ENCODE results near the gene ZBTB44.
"Not testable (repeated sequence)": the region's sequence is repeated elsewhere in the genome, so short reads cannot be mapped to it uniquely, and the experiment has no call there.

ZBTB44 gene

GRCh38 chr11:130249929-130250328 is 64.8 kb downstream of the ZBTB44 start:
- not testable (repeated sequence) for DNase-seq (ENCODE audit: low read depth)

GRCh38 chr11:130249371-130249770 is 65.3 kb downstream of the ZBTB44 start:
- DNase-seq (ENCODE audit: low read depth), result no peak

GRCh38 chr11:130247319-130247718 is 67.4 kb downstream of the ZBTB44 start:
- no peak for DNase-seq (ENCODE audit: low read depth)

- no peak for DNase-seq (ENCODE audit: low read depth)
Observed at GRCh38 chr11:130246738-130247137, 68.0 kb downstream of the ZBTB44 start.

- DNase-seq (ENCODE audit: low read depth), result no peak
Observed at GRCh38 chr11:130246270-130246669, 68.4 kb downstream of the ZBTB44 start.

- DNase-seq (ENCODE audit: low read depth), result not testable (repeated sequence)
Observed at GRCh38 chr11:130245375-130245774, 69.3 kb downstream of the ZBTB44 start.

GRCh38 chr11:130244848-130245247 is 69.9 kb downstream of the ZBTB44 start:
- DNase-seq (ENCODE audit: low read depth), result no peak

- DNase-seq (ENCODE audit: low read depth), result no peak
Observed at GRCh38 chr11:130243816-130244215, 70.9 kb downstream of the ZBTB44 start.

- no peak for DNase-seq (ENCODE audit: low read depth)
Observed at GRCh38 chr11:130241713-130242112, 73.0 kb downstream of the ZBTB44 start.

- no peak for DNase-seq (ENCODE audit: low read depth)
Observed at GRCh38 chr11:130237282-130238006, 77.3 kb downstream of the ZBTB44 start.

- no peak for DNase-seq (ENCODE audit: low read depth)
Observed at GRCh38 chr11:130234315-130234714, 80.4 kb downstream of the ZBTB44 start.

- not testable (repeated sequence) for DNase-seq (ENCODE audit: low read depth)
Observed at GRCh38 chr11:130233888-130234287, 80.8 kb downstream of the ZBTB44 start.

- not testable (repeated sequence) for DNase-seq (ENCODE audit: low read depth)
Observed at GRCh38 chr11:130233486-130233885, 81.2 kb downstream of the ZBTB44 start.

GRCh38 chr11:130227373-130227772 is 87.3 kb downstream of the ZBTB44 start:
- DNase-seq (ENCODE audit: low read depth), result no peak

GRCh38 chr11:130223291-130223971 is 91.3 kb downstream of the ZBTB44 start:
- no peak for DNase-seq (ENCODE audit: low read depth)

- no peak for DNase-seq (ENCODE audit: low read depth)
Observed at GRCh38 chr11:130220311-130221035, 94.2 kb downstream of the ZBTB44 start.

GRCh38 chr11:130219148-130219547 is 95.6 kb downstream of the ZBTB44 start:
- no peak for DNase-seq (ENCODE audit: low read depth)

- DNase-seq (ENCODE audit: low read depth), result no peak
Observed at GRCh38 chr11:130218501-130219070, 96.1 kb downstream of the ZBTB44 start.

GRCh38 chr11:130217133-130218031 is 97.3 kb downstream of the ZBTB44 start:
- no peak for DNase-seq (ENCODE audit: low read depth)

- DNase-seq (ENCODE audit: low read depth), result no peak
Observed at GRCh38 chr11:130216591-130217132, 98.1 kb downstream of the ZBTB44 start.

- DNase-seq (ENCODE audit: low read depth), result no peak
Observed at GRCh38 chr11:130216221-130216550, 98.5 kb downstream of the ZBTB44 start.

Measured in stimulated activated CD8-positive, alpha-beta memory T cell treated with anti-CD3 and anti-CD28 coated beads, Interleukin-12 subunit alpha, Interleukin-12 subunit beta, amount 100 ng/mL, for 4 hours (primary cell).